ENCODE data around the gene WDR91.
"Not testable (repeated sequence)": the region's sequence is repeated elsewhere in the genome, so short reads cannot be mapped to it uniquely, and the experiment has no call there.

The WDR91 gene

GRCh38 chr7:135232720-135233119, 21.4 kb upstream of the WDR91 start:
- DNase-seq, result no peak

DNA sequence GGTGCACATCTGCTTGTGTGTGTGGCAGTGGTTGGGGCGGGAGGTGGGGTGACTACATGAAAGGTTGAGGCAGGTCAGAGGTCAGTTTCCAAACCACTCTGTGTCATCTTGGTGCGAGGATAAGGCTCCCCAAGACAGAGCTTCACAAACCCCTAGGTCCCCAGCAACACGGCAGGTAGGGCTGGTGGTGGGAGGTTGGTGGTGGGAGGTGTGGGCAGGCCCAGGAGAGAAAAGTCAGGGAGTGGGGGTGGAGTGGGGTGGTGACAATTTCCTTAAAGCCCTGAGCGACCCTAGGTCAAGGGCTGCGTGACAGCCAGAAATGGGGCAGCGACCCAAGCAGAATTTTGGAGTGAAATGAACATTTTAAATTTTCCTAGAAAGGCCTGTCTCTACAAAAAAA, 20.8 kb upstream of the WDR91 start:
- DNase-seq, result no peak

GRCh38 chr7:135231686-135232085, 20.4 kb upstream of the WDR91 start:
- DNase-seq, result no peak

DNA sequence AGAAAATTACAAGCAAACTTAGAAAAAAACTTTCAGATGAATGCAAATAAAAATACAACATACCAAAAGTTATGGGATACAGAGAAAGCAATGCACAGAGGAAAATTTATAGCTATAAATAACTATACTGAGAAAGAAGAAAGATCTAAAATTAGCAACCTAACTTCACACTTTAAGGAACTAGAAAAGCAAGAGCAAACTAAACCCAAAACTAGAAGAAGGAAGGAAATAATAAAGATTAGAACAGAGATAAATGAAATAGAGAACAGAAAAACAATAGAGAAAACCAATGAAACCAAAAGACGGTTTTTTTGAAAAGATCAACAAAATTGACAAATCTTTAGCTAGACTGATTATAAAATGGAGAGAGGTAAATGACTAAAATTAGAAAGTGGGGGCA, 12.7 kb upstream of the WDR91 start:
- no peak for DNase-seq

DNA sequence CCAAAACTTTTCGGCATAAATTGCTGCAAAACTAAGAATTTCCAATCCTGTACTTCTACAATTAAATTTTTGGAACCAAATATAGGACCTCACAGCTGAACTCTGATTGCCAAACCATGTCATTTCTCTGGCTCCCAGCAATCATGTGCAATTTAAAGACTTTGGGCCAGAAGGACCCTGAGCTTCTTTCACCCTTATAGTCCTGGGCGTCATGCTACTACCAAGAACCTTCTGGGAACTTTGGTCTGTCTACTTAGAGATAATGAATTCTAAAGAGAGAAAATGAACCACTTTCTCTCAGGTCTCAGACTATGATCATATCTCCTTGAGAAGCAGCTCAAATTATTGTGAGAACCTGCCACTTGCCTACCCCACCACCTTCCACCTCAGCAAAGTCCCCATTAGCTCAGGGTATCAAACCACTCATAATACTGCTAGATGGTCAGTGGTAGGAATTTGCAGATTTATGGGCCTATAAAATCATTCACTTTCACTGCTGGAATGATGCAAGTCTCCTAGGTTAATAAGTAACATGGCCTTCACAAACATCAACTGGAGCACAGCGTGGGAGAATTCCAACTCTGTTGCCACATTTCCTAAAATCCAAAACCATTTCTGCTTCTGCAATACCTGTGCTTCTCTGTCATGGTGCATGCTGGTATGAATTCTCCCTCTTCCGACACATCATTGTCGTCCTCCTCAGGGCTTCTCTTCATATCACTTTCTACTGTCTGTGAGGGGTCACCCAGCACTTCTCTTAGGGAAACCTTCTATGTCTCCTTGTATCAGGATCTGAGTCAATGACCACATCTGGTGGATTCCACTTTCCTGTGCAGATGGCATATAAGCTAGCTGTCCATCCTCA, 6.6 kb upstream of the WDR91 start:
- DNase-seq, result no peak

GRCh38 chr7:135215698-135216097, 4.4 kb upstream of the WDR91 start:
- DNase-seq, result no peak

DNA sequence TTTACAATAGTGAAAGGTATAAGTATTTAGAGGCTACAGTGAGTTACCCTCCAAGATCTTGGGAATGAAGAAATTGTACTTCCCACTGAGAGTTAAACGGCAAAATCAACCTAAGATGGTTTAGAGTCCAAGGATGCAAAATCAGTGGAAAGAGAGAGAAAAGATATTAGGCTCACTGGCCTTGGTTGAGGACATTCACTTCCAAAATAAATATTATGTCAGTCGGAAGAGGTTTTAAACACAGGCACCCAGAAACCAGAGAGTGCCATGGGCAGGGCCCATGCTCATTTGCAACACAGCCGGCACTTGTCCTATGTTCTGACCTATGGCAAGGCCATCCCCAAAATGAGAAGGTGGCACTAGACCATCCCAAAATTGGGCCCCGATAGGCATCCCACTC, 3.9 kb upstream of the WDR91 start:
- DNase-seq, result no peak

DNA sequence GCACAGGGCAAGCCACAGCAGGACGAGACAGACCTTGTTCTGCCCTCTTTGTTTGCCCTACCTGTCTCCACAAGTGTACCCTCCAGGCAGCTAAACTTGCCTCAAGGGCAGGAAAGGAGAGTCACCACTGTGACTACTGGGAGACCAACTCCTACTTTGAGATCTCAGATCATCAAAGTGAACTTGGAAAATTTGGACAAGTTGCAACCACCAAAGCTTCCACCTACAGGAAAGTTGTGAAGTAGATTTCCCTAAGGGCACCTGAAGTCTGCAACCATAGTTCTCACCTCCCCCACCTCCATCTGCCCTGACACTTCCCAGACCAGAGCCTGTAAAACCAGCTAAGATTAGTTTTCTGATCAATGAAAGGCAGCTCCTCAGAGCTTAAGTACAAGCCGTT, 2.5 kb upstream of the WDR91 start:
- no peak for DNase-seq

- DNase-seq, result not testable (repeated sequence)
Measured at GRCh38 chr7:135211946-135212685, 790 bp upstream of the WDR91 start.

GRCh38 chr7:135210888-135211178, 493 bp downstream of the WDR91 start:
- no peak for DNase-seq

DNA sequence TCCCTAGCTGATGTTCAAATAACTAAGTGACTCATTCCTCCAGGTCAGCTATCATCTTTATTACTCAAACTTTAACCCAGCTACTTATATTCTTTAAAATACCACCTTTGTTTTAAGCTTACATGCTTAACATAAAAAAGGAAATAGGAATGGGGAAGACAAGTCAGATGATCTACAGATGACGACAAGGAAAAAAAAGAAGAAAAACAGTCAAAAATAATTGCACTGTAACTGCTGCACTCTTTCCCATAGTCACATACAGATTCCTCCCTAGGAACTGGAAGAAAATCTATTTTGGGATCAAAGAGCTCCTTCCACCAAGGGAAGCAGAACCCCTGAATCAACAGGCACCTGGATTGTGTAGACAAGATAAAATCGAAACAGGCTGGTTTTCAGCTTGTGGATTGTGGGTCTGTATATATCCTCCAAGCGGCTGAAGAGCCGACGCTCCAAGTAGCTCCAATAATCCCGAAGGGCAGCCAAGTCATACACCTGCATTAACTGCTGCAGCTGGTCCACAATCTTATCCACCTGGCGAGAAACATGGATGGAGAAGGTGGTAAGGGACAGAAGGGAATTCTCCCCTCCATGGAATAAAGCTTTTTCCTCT, 2.0 kb downstream of the WDR91 start:
- DNase-seq, result no peak

GRCh38 chr7:135208102-135208793, 3.1 kb downstream of the WDR91 start:
- DNase-seq, result no peak

DNA sequence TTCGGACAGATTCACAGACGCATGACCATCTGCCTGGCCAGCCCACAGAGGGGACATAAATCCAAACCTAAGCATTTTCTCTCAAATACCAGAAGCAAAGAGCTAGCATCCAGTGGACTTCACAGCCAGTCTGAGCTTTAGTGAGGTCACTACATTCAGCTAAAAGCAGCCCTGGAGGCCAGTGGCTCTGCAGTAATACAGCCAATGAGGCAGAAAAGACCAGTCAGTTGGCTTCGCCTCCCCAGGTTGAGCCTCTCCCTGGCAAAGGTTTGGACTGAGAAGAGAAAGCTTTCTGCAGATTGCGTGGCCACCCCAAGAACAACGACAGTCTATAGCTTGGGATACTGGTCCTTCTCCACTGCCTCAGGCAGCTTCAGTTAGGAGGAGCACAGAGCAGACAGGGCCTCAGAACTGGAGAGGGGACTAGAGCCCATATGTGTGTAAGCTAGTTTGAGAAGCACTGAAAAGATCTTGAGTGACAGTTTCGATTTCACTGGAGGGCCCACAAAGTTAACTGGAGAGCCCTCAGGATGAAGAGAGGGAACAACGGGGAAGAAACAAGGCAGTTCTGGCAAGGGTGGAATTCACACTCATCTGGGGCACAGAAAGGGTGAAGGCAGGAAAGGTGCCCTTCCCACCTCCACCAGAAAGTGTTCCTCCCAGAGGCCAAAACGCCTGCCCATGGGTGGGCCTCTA, 3.8 kb downstream of the WDR91 start:
- no peak for DNase-seq

DNA sequence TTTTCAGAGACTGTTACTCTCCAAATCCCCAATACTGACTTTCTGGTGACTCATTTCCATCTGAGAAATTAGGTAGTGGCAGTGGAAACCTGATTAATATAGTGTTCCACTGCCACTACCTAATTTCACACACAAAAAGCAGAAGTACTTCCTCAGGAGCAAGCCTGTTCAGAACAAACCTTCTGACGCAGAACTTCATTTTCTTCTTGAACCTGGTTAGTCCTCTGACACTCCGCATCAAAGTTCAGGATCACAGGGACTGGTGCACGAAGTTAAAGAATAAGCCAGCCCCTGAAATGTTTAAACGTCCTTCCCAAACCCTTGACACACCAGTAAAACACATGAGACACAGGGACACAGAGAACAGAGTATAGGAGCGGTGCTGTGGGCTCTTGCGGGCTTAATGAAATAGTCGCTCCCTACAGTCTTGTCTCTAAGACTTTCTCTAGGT, 4.4 kb downstream of the WDR91 start:
- no peak for DNase-seq

DNA sequence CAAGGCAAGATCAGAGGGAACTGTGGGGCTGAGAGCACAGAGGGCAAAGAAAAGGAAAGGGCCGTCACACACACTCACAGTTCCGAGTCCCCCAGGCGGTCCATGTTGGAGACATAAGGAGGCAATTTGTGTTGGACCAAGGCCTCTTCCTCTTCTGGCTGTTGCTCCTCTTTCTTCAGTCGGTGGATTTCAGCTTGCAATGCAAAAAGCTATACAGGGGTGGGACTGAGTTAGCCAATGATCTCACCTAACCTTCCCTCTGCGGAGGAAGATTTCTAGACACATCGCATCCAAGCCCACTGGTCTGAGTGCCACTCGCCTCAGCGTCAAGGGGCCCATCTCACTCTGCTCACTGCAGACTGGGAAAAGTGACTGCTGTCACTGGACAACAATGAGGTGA, 5.5 kb downstream of the WDR91 start:
- no peak for DNase-seq

- no peak for DNase-seq
Measured at GRCh38 chr7:135204876-135205275, 6.5 kb downstream of the WDR91 start.

DNA sequence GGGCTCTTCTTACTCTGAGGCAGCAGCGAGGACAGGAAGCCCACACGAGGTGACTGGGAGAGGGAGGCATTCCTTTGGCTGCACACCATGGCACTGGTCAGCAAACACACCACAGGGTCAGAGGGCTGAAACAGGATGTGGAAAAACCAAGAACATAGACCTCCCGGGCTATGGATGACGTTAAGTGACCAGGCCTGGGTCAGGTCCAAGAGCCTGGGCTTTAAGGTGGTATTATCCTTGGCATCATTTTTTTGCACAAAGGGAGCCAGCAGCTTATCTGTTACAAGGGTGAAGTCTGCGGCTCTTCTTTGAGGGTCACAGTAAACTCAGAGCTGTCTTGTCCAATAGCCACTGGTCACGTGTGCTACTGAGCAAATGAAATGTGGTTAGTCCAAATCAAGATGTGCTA, 7.0 kb downstream of the WDR91 start:
- no peak for DNase-seq

- no peak for DNase-seq
Measured at GRCh38 chr7:135201350-135201749, 10.0 kb downstream of the WDR91 start.

- no peak for DNase-seq
Measured at GRCh38 chr7:135200821-135201331, 10.4 kb downstream of the WDR91 start.

GRCh38 chr7:135199439-135199838, 11.9 kb downstream of the WDR91 start:
- no peak for DNase-seq

GRCh38 chr7:135197906-135198655, 13.2 kb downstream of the WDR91 start:
- no peak for DNase-seq

GRCh38 chr7:135197343-135197742, 14.0 kb downstream of the WDR91 start:
- DNase-seq, result no peak
